ENCODE measurements around the gene MVB12B.

DNA sequence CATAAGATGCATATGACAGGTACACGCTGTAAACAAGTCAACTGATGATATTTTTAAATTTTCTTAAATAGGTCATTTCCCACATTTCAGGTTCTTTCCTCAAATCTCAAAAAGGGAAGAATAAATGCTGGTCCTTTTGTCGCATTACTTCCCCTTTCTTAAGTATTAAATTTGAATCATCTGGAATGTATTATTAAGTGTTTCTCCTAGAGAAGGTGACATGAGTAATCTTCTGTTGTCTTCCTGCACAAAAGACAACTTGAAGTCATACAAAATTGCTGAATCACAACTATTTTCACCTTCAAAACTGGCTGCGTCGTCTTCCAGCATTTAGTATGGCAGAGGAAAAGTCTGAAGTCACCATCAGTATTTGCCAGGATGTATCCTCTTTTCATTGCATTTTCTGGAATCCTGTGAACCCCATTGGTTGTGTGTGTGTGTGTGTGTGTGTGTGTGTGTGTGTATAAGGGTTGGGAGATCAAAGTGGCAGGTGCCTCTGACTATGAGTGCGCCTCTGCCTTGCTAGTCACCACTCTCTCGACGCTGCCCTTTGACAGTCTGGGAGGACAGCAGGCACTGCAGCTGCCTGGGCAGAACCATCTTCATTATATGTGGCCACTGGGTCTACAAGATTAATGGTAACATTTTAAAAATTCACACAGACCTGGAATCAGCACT is 86.9 kb downstream of the MVB12B start:
- TF ChIP-seq EP300 (conservative IDR thresholded peaks at IDR 0.05; ENCODE audit: poor library complexity, severe bottlenecking) (no peak), EZH2 (IDR thresholded peaks at IDR 0.05; ENCODE audit: borderline replicate concordance, insufficient read depth, low read length, poor library complexity, severe bottlenecking) (no peak), MXI1 (conservative IDR thresholded peaks at IDR 0.05; ENCODE audit: poor library complexity, severe bottlenecking) (no peak), TAF1 (IDR thresholded peaks at IDR 0.05; ENCODE audit: low read depth) (no peak), POLR2AphosphoS5 (IDR thresholded peaks at IDR 0.05) (no peak)
- TF ChIP-seq, protein P1, sequence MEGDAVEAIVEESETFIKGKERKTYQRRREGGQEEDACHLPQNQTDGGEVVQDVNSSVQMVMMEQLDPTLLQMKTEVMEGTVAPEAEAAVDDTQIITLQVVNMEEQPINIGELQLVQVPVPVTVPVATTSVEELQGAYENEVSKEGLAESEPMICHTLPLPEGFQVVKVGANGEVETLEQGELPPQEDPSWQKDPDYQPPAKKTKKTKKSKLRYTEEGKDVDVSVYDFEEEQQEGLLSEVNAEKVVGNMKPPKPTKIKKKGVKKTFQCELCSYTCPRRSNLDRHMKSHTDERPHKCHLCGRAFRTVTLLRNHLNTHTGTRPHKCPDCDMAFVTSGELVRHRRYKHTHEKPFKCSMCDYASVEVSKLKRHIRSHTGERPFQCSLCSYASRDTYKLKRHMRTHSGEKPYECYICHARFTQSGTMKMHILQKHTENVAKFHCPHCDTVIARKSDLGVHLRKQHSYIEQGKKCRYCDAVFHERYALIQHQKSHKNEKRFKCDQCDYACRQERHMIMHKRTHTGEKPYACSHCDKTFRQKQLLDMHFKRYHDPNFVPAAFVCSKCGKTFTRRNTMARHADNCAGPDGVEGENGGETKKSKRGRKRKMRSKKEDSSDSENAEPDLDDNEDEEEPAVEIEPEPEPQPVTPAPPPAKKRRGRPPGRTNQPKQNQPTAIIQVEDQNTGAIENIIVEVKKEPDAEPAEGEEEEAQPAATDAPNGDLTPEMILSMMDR (IDR thresholded peaks at IDR 0.05; ENCODE audit: poor library complexity, severe bottlenecking) = no peak
